Activated CD8-positive, alpha-beta memory T cell treated with anti-CD3 and anti-CD28 coated beads, Interleukin-2, amount 10 ng/mL, durations not matched to agents 7 days and 5 days (primary cell): ENCODE data around the gene SLC47A1. TPM values are rescaled to one million over a fixed set of nuclear protein-coding genes. Genes with fewer than 3 reads are reported as not detected.
"Not testable (repeated sequence)": the region's sequence is repeated elsewhere in the genome, so short reads cannot be mapped to it uniquely, and the experiment has no call there.

Experiments used
- ATAC-seq: fragments of 150-1000 bp; cut with Tn5 transposase; one replicate; pipeline ENCODE4 v1.10.0; 2021; ENCODE audit warnings: moderate library complexity
- CTCF ChIA-PET: fragments of 350-600 bp; sonication (Branson Sonifier 250); formaldehyde crosslinking; loops from one replicate; lab custom pipeline; 2021; ENCODE audit warnings: antibody characterized with exemption; lab: Charles Lee
- DNase-seq: peaks from one replicate; pipeline ENCODE4 v3.0.0-alpha.2; 2020
- H3K27ac Mint-ChIP-seq: one replicate; pipeline ENCODE4 v1.8.0; 2021; ENCODE audit warnings: mild to moderate bottlenecking, mixed read lengths
- H3K27me3 Mint-ChIP-seq: one replicate; pipeline ENCODE4 v1.8.0; 2021; ENCODE audit warnings: mixed read lengths
- H3K36me3 Mint-ChIP-seq: one replicate; pipeline ENCODE4 v1.8.0; 2021; ENCODE audit warnings: mild to moderate bottlenecking, mixed read lengths
- H3K4me1 Mint-ChIP-seq: one replicate; pipeline ENCODE4 v1.8.0; 2021; ENCODE audit warnings: mixed read lengths
- H3K4me3 Mint-ChIP-seq: one replicate; pipeline ENCODE4 v1.8.0; 2021; ENCODE audit warnings: mild to moderate bottlenecking, moderate library complexity, mixed read lengths
- H3K9me3 Mint-ChIP-seq: one replicate; pipeline ENCODE4 v1.8.0; 2022; ENCODE audit warnings: low read depth, mixed read lengths
- total RNA-seq, 2 experiments: library from RNA; stranded (reverse); gene quantifications; one replicate each; pipeline ENCODE4 v1.2.3, GENCODE V29; 2021

The SLC47A1 gene
- total RNA-seq, 2 experiments from 2014 or later: 0.19 TPM; not detected in 1

DNA sequence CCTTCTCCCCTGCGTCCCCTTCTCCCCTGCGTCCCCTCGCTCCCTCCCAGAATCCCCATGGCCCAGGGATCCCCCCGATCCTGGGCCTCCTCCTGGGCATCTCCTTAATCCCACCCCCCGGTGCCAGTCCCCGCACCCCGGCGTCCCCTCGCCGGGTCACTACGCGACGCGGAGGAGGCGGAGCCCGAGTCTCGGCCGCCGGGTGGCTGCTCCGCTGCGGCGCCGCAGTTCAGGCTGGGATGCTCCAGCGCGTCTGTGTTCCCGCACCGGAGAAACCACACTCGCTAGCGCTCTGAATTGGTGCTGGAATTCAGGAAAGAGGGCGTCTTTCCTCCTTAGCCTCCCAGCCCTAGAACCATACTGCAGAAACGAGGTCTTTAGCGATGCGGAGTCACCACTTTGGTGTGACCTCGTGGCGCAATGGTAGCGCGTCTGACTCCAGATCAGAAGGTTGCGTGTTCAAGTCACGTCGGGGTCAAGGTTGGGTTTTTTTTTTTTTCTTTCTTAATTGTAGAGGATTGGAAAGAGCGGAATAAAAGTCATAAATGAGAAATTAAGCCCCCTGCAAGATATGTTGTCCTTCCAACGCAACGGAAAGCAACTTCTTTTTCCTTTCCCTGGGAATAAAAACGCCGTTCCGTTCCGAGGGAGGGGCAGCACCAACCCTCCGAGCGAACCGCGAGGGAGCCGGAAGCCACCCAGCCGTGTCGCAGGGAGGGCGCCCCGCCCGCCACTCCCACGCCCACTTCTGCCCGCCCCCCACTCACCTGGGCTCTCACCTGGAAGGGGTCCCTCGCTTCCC is 25.7 kb upstream of the SLC47A1 start:
- H3K4me3 Mint-ChIP-seq: peak overlapping the region; percentile 79
- no peaks in the 10 kb centered on the region for H3K36me3 Mint-ChIP-seq
- H3K27me3 Mint-ChIP-seq: peaks cover 18% of the 10 kb centered on the region
- peak; percentile 86 for DNase-seq
- peak overlapping the region; percentile 78 for H3K27ac Mint-ChIP-seq
- peak; percentile 87 for ATAC-seq
- CTCF ChIA-PET: no interaction called here
- no peaks in the 10 kb centered on the region for H3K9me3 Mint-ChIP-seq
- H3K4me1 Mint-ChIP-seq: peaks cover 7% of the 10 kb centered on the region

DNA sequence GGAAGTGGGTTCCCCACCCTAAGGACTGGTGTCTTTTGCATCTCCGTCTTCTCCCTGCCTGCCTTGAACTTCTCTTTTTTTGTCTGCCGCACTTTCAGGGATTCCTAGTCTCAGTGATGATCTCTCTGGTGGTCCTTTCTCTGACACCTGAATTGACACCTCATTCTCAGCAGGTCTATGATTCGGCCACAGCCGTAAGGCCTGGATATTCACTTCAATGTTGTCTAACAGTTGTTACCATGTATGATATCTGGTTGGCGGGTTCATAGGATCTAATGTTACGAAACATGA is 25.1 kb upstream of the SLC47A1 start:
- ATAC-seq (no peak), DNase-seq (no peak)
- Mint-ChIP-seq H3K9me3 (no peaks in the 10 kb centered on the region), H3K36me3 (no peaks in the 10 kb centered on the region), H3K4me3 (peak overlapping the region; percentile 79), H3K4me1 (peaks cover 6% of the 10 kb centered on the region), H3K27me3 (peaks cover 18% of the 10 kb centered on the region), H3K27ac (peak overlapping the region; percentile 43)
- CTCF ChIA-PET: no interaction called here

DNA sequence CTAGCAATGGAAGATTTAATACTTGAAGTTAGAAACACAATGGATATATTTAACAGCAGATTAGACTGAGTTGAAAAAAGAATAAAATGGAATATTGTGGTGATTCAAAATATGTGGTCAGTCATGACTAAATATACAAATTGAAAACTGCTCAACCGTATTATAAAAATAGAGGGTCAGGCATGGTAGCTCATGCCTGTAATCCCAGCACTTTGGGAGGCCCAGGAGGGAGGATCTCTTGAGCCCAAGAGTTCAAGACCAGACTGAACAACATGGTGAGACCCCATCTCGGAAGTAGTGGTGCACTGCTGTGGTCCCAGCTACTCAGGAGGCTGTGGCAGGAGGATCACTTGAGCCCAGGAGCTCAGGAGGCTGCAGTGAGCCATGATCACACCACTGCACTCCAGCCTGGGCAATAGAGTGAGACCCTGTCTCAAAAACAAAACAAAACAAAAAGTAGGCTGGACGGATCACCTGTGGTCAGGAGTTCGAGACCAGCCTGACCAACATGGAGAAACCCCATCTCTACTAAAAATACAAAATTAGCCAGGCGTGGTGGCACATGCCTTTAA is 24.3 kb upstream of the SLC47A1 start:
- not testable (repeated sequence) for H3K4me3 Mint-ChIP-seq, ATAC-seq, H3K4me1 Mint-ChIP-seq, H3K9me3 Mint-ChIP-seq, DNase-seq, H3K36me3 Mint-ChIP-seq, H3K27ac Mint-ChIP-seq
- H3K27me3 Mint-ChIP-seq: peaks cover 18% of the 10 kb centered on the region
- CTCF ChIA-PET: interaction anchor here (0.6 to 1.2 kb wide), 2 partner anchors 137 to 147 kb away, joined by 3 read pairs; partner anchors contain the start of gene B9D1

DNA sequence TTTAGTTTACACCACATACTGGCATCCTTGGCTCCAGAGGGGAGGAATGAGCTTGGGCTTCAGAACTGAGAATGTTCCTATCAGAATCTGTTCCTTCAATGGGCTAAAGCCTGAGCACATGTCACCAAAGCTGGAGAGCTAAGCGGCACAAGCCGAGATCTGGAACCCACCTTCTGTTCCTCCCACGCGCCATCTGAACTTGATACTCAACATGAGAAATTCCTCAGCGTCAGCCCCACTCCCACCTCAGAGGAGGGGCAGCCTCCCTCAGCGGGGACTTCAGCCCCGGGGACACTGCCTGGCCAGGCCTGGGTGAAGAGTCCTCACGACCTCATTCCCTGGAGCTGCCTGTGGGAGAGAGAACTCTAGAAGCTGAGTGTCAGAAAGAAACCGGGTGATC is 22.8 kb upstream of the SLC47A1 start:
- ATAC-seq (no peak), DNase-seq (no peak)
- Mint-ChIP-seq H3K27ac (no peak overlapping the region), H3K4me1 (peaks cover 7% of the 10 kb centered on the region), H3K27me3 (peaks cover 10% of the 10 kb centered on the region), H3K9me3 (no peaks in the 10 kb centered on the region), H3K4me3 (no peak overlapping the region), H3K36me3 (no peaks in the 10 kb centered on the region)
- CTCF ChIA-PET: interaction anchor here (1.8 to 3.9 kb wide), 2 partner anchors 135 to 252 kb away, joined by 5 to 24 read pairs; partner anchors contain the start of gene ALDH3A2

DNA sequence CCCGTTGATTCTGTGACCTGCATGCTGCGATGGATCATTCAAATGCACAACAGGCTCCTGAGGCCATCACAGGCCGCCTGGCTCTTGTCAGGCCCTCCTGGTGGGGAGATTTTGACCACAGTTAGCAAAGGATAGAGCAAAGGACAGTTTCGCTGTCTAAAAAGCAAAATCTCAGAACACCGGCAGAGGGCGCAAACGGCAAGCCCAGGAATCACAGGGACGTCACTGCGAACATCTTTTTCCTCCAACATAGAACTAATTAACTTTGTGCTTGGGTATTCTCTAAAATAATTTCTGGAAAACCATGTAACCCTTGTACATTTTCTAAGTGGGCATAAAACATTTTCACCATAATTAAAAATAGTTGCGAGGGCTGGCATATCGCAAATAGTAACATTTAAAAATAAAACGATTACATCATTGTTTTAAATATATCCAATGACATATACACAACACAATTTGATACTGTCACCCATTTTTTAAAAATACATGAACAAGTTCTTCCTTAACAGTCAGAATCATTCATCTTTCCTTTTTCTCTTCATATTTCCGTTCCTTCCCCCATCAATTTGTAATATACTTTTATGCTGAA is 19.7 kb upstream of the SLC47A1 start:
- H3K27ac Mint-ChIP-seq: no peak overlapping the region
- no peaks in the 10 kb centered on the region for H3K9me3 Mint-ChIP-seq
- H3K4me1 Mint-ChIP-seq: peaks cover 2% of the 10 kb centered on the region
- H3K36me3 Mint-ChIP-seq: no peaks in the 10 kb centered on the region
- H3K27me3 Mint-ChIP-seq: no peaks in the 10 kb centered on the region
- DNase-seq (peak; percentile 73), ATAC-seq (peak; percentile 61)
- no peak overlapping the region for H3K4me3 Mint-ChIP-seq
- CTCF ChIA-PET: interaction anchor here (0.7 to 3.9 kb wide), 14 partner anchors 12 to 286 kb away, joined by 3 to 24 read pairs (median 4); partner anchors contain the start of genes ALDH3A2, B9D1 and MAPK7

DNA sequence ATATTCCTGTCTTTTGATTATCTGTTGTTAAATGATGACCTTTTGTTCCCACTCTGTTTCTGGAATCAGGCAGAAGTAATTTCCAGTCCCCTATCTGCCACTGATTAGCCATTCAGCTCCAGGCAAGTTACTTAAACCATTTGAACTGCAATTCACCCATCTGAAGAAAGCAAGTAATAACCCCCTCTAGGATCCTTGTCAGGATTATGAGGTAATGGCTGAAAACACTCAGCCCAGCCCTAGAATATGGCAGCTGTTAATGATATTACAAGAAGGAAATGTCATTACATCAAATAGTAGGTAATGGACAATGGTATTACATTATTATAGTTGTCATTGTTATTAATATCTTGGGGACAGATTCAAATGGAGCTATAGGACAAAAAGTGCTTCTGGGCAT is 16.0 kb upstream of the SLC47A1 start:
- CTCF ChIA-PET: interaction anchor here (1.1 kb wide), 1 partner anchor 249 kb away, joined by 4 read pairs; no protein-coding TSS in a partner anchor
- H3K9me3 Mint-ChIP-seq: no peaks in the 10 kb centered on the region
- H3K27ac Mint-ChIP-seq: no peak overlapping the region

DNA sequence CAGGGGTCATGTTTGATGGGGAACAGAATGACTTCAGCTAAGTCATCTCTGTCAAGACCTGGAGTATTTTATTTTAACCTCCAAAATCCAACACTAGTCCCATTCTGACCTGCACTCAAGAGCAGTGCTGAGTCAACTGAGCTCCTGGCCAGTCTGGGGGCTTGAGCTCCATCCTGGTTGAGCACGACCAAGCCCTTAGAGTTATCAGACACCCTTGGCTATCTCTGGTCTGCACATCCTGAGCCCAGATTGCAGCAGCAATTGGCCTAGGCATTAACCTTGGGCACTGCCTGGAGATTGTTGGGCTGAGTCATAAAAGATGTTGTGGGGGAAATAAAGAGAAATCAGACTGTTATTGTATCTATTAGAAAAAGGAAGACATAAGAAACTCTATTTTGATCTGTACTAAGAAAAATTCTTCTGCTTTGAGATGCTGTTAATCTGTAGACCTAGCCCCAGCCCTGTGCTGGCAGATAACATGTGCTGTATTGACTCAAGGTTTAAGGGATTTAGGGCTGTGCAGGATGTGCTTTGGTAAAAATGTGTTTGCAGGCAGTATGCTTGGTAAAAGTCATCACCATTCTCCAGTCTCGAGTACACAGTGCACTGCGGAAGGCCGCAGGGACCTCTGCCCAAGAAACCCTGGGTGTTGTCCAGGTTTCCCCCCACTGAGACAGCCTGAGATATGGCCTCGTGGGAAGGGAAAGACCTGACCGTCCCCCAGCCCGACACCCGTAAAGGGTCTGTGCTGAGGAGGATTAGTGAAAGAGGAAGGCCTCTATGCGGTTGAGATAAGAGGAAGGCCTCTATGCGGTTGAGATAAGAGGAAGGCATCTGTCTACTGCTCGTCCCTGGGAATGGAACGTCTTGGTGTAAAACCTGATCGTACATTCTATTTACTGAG is 14.0 kb upstream of the SLC47A1 start:
- DNase-seq, H3K4me1 Mint-ChIP-seq, H3K27ac Mint-ChIP-seq, CTCF ChIA-PET, ATAC-seq, H3K4me3 Mint-ChIP-seq, H3K36me3 Mint-ChIP-seq, H3K9me3 Mint-ChIP-seq: not testable (repeated sequence)
- peaks cover 19% of the 10 kb centered on the region for H3K27me3 Mint-ChIP-seq

More for the DNA sequence above, 16.0 kb upstream of the SLC47A1 start:
- Mint-ChIP-seq H3K36me3 (no peaks in the 10 kb centered on the region), H3K27me3 (peaks cover 11% of the 10 kb centered on the region), H3K4me3 (no peak overlapping the region), H3K4me1 (peaks cover 2% of the 10 kb centered on the region)
- ATAC-seq: no peak
- no peak for DNase-seq

DNA sequence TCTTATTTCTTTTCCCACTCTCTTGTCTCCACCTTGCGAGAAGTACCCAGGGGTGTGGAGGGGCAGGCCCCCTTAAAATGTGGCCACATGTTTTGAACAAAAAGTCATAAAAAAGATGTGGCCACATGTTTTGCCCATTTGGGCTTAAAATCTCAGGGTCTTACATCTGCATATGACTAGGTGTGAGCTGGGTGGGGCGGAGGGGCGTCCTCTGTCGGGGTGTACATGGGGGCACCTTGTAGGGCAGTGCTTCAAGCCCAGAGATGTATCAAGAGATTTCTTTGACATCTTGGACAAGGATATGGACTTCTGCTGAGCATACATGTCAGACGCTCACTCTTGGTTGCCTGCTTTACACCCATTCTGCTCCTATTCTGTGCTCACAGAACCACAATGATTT is 13.0 kb upstream of the SLC47A1 start:
- DNase-seq (no peak), ATAC-seq (no peak)
- Mint-ChIP-seq H3K27ac (no peak overlapping the region), H3K4me1 (no peaks in the 10 kb centered on the region), H3K9me3 (no peaks in the 10 kb centered on the region), H3K4me3 (no peak overlapping the region), H3K27me3 (peaks cover 22% of the 10 kb centered on the region), H3K36me3 (no peaks in the 10 kb centered on the region)
- CTCF ChIA-PET: no interaction called here

DNA sequence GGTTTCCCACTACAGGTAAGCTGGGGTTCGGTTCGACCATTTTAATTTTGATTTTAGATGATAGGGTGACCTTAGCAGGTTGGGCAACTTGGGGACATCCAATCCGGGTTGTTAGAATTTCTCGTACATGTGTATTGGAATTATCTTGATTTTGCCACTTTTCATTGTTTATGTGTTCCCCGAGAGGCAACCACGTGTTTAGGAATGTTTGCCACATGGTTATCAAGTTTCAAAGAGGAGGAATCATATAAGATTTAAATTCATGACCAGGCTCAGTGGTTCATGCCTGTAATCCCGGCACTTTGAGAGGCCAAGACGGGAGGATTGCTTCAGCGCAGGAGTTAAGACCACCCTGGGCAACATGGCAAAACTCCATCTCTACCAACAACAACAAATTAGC is 10.0 kb upstream of the SLC47A1 start:
- CTCF ChIA-PET: interaction anchor here (0.6 kb wide), 1 partner anchor 424 kb away, joined by 3 read pairs; no protein-coding TSS in a partner anchor

DNA sequence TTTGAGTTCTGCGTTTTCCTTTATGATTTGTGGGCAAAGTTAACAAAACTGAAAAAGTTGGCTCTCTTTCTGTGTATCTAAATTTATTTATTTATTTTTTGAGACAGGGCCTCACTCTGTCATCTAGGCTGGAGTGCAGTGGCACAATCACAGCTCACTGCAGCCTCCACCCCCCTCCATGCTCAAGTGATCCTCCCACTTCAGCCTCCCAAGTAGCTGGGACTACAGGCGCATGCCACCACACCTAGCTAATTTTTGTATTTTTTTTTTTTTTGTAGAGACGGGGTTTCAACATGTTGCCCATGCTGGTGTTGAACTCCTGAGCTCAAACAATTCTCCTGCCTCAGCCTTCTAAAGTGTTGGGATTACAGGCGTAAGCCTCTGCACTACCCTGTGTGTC is 6.7 kb upstream of the SLC47A1 start:
- DNase-seq, ATAC-seq, H3K4me3 Mint-ChIP-seq, H3K9me3 Mint-ChIP-seq, H3K27ac Mint-ChIP-seq, CTCF ChIA-PET, H3K4me1 Mint-ChIP-seq, H3K36me3 Mint-ChIP-seq: not testable (repeated sequence)
- H3K27me3 Mint-ChIP-seq: peaks cover 33% of the 10 kb centered on the region

More for the DNA sequence above, 10.0 kb upstream of the SLC47A1 start:
- DNase-seq (no peak), ATAC-seq (no peak)
- H3K36me3 Mint-ChIP-seq: no peaks in the 10 kb centered on the region
- peaks cover 29% of the 10 kb centered on the region for H3K27me3 Mint-ChIP-seq
- no peak overlapping the region for H3K4me3 Mint-ChIP-seq
- H3K9me3 Mint-ChIP-seq: no peaks in the 10 kb centered on the region
- H3K4me1 Mint-ChIP-seq: no peaks in the 10 kb centered on the region
- H3K27ac Mint-ChIP-seq: no peak overlapping the region

DNA sequence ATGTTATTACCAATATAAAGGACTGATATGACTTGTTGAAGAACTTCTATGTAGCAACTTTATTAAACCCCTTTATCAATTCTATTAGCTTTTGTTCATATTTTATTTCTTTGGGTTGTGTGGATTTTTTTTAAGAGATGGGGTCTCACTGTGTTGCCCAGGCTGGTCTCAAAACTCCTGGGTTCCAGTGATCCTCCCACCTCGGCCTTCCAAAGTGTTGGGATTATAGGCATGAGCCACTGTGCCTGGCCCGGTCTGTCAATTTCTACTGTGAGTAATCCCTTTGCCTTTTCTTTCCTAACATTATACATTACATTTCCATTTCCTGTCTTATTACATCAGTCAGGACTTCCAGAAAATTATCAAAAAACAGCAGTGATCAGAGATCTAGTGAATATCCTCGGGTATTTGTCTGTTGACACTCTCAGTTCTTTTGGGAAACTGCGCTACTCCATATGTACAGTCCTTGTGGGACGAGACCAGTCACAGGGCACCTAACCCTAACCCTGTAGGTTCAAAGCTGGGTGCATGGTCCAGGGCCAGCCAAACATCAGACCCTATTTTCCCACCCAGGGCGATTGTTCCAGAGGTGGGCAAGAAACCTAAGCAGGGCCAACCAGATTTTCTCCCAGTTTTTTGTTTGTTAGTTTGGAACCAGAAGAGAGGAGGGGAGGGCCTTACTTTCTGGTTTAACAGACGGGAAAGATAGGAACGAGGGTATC is 1.7 kb upstream of the SLC47A1 start:
- no peak overlapping the region for H3K27ac Mint-ChIP-seq
- H3K4me3 Mint-ChIP-seq: no peak overlapping the region
- CTCF ChIA-PET: no interaction called here
- no peak for DNase-seq
- peaks cover 13% of the 10 kb centered on the region for H3K4me1 Mint-ChIP-seq
- no peak for ATAC-seq
- peaks cover 53% of the 10 kb centered on the region for H3K27me3 Mint-ChIP-seq
- H3K9me3 Mint-ChIP-seq: no peaks in the 10 kb centered on the region
- no peaks in the 10 kb centered on the region for H3K36me3 Mint-ChIP-seq

DNA sequence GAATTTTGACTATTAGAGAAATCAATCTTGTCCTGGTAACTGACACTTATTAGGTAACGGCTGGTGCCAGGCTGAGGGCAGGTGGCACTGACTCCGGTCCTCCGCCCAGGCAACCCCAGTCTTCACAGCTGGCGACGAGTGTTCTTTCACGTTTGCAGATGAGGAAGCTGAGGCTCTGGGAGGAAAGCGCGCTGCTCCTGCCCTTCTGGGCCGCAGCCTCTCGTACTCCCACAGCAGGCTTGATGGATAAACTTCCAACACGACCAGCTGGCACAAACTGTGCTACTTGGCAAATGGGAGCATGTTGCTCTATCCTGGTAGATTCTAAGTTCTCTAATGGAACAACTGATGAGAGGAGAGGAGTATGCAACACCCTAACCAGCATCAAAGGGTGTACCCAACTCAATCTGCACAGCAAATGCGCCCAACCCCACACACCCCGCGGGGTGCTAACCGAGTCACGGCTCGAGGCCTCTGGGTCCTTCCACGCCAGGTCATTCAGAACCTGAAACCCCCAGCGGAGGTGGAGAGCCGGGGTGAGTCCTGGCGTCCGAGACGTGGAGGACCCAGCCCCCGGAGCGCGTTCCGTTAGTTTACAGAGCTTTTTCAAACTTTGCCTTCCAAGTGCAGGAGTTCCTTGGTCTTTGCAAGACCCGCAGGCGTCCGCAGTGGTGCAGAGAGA is 477 bp upstream of the SLC47A1 start:
- DNase-seq (no peak), ATAC-seq (no peak)
- H3K27ac Mint-ChIP-seq: no peak overlapping the region
- H3K27me3 Mint-ChIP-seq: peaks cover 62% of the 10 kb centered on the region
- H3K4me3 Mint-ChIP-seq: no peak overlapping the region
- H3K9me3 Mint-ChIP-seq: no peaks in the 10 kb centered on the region
- H3K36me3 Mint-ChIP-seq: no peaks in the 10 kb centered on the region
- CTCF ChIA-PET: no interaction called here
- H3K4me1 Mint-ChIP-seq: peaks cover 13% of the 10 kb centered on the region
